Activated CD8-positive, alpha-beta memory T cell treated with anti-CD3 and anti-CD28 coated beads for 4 hours (primary cell): Measurements from ENCODE around the gene EFTUD2.
"Not testable (repeated sequence)": the region's sequence is repeated elsewhere in the genome, so short reads cannot be mapped to it uniquely, and the experiment has no call there.

Experiments used
- DNase-seq, 2 donors: peaks; one replicate each; pipeline ENCODE4 v3.0.0-alpha.2; 2020; ENCODE audit warnings: low read depth in 2 of 2

The EFTUD2 gene

DNA sequence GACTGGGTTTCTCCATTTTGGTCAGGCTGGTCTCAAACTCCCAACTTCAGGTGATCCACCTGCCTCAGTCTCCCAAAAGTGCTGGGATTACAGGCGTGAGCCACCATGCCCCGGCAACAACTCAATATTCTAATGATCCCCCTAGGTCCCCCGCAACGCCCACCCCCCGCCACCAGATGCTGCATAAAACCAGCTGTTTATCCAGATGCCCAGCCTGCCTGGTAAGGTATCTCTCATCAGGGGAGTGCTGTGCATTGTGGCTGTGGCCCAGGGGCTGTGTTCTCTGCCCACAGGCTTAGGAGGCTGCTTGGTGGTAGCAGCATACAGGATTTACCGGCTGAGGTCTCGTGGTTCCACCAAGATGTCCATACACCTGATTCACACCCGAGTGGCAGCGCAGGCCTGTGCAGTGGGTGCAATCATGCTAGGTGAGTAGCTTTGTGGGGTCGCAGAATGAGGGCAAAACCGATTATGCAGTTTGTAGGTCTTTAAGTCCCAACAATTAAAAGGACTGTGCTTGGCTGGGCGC lies 50.2 kb downstream of the EFTUD2 start:
- no peak for DNase-seq

DNA sequence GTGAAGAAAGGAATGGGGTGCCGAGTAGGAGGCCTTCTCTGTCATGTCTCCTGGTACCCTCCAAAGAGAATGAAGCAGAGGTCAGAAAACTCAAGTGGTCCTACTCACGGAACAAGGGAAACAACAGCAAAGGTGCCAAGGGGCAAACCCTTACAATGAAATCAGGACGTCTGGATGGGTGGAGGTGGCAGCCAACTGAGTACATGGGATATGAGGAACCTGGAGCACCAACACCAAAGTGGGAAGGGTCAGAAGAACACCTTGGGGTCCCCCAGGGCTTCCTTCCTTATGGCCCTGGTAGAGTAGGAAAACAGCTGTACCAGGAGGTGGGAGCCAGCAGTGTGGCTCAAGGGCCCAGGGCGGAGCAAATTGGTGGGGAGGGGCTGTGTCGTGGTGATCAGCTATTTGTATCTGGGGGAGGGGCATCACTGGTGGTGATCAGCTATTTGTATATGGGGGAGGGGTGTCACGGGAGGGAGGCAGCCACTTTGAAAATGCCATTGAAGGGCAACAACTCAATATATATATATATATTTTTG lies 50.9 kb downstream of the EFTUD2 start:
- DNase-seq: no peak

DNA sequence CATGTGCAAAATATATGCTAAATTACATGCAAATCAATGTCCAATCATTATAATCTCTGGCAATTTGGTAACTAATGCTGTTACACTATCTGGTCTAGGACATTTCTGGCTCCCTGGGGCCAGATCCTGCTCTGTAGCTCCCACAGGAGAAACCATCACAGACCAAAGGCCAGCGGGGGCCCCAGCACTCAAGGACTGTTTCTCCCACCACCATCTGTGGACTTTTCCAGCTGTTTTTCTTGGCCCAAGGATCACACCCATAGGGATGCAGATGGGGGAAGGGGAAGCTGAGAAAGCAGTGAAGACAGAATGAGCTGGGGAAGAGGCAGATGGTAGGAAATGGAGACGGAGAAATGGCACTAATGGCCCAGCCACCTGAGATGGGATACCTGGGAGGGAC lies 51.7 kb downstream of the EFTUD2 start, which contains the start of gene HIGD1B:
TSS of gene HIGD1B (plus strand) at position 298 of the 400 bp plus-strand sequence. CDS start 270 bp downstream, outside the sequence.
- DNase-seq: no peak

DNA sequence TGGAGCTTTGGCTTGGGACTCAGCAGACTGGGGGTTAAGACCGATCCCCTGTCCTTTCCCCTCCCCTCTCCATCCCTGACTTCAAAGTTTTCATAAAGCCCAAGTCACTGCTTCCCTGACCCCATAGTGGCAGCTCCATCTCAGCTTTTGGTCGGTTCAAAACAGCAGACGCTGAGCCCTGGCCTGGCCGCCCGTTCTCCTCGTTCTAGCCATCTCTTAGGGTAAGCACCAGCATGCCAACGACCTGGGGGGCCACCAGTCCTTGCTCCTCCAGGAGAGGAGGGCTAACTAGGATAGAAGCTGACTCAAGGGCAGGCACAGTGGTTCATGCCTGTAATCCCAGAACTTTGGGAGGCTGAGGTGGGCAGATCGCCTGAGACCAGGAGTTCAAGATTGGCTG lies 53.0 kb downstream of the EFTUD2 start:
- DNase-seq: no peak

DNA sequence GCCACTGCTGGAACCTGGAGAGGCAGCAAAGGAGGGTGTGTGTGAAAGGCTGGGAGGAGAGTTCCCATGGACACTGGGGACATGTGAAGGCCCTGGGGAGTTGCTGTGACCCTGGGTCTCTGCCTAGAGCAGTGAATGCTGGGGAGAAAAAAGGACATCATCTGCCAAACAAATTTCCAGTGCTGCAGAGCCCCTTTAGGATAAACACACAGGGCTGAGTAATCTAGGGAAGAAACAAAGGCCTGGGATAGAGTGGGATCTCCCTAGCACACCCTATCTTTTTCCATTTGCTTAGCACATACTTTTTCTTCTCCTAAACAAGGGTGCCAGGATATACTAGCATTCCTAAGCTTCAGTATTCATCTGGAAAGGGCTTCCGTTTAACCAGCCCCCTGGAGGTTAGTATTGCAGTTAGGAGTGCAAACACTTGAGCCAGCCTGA lies 54.8 kb downstream of the EFTUD2 start:
- DNase-seq: no peak

DNA sequence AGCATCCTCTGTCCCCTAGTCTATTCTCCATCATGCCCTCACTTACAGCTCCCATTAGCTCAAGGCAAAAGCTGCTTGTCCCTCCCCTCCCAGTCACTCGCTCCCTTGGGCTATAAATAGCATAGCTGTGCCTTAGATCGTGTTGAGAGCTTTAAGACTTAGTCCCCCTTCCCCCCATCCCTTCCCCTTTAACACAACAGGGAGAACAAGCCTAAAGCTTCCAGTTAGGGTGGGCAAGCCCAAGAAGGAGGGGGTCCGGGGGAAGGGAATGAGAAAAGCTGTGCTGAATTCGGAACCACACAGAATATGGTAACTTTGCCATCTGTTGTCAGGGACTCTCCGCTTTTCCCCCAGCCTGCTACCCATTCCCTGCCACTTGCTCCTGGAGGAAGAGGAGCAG lies 56.5 kb downstream of the EFTUD2 start:
- DNase-seq: no peak

DNA sequence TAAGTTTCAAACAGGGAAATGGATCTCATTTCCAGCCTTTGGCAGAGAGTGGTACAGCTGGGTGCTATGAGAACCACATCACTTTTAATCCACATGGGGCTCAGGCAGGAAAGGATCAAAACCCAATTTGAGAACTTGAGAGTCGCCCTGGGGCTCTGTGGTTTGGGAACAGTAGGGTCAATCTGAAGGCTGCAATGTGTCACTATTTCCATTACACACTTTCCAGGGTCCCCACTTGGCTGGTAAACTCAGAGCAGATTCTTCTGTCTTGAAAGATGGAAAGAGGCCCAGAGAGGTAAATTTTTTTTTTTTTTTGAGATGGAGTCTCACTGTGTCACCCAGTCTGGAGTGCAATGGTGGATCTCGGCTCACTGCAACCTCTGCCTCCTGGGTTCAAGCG lies 58.3 kb downstream of the EFTUD2 start:
- DNase-seq: no peak

DNA sequence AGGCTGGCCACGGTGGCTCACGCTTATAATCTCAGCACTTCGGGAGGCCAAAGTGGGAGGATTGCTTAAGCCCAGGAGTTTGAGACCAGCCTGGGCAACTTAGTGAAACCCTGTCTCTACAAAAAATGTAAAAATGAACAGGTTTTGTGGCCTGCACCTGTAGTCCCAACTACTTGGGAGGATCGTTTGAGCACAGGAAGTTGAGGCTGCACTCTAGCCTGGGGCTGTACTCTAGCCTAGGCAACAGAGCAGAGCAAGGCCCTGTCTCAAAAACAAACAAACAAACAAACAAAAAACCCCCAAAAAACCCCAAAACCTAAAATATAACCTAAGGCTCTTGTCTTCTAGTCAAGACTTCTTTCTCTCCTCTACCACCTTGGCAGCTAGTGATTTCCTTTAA lies 59.0 kb downstream of the EFTUD2 start:
- DNase-seq: no peak

DNA sequence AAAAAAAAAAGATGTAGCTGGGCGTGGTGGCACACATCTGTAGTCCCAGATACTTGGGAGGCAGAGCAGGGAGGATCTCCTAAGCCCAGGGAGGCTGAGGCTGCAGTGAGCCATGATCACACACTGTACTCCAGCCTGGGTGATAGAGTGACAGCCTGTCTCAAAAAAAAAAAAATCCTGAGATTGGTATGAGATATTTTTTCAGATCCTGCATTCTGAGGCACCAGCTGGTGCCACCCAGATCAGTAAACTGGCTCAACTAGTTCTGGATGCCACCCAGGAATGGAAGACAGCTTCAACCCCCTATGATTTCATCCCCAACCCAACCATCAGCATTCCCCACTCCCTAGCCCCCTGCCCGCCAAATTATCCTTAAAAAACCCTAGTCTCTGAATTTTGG lies 62.0 kb downstream of the EFTUD2 start:
- DNase-seq: no peak

DNA sequence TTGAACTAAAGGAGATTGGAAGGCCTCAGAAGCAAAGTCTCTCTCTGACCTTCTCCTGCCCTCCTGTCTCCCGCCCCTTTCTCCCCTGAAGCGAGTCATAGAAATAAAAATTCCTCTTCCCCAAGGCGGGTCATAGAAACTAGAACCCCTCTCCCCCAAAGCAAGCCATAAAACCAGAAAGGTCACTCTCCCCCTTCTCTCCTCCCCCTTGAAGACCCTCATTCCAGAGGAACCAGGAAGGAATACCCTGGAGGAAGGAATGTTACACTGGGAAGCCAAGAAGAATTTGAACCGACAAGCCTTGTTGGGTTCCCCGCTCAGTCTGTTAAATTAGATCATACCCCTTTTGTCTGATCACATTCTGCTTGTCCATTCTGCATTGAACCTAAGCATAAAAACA lies 66.4 kb downstream of the EFTUD2 start:
- DNase-seq: no peak

DNA sequence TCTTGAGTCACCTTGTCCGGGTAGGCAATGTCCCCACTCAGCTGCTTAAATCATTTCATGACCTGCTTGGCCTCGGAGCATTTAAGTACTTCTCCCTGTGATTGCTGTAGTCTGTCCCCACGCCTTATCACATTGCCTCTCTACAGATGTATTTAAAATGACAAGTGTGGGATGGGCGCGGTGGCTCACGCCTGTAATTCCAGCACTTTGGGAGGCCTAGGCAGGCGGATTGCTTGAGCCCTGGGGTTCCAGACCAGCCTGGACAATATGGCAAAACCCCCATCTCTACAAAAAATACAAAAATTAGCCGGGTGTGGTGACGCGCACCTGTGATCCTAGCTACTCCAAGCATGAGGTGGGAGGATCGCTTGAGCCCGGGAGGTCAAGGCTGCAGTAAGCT lies 67.9 kb downstream of the EFTUD2 start:
- DNase-seq: no peak

DNA sequence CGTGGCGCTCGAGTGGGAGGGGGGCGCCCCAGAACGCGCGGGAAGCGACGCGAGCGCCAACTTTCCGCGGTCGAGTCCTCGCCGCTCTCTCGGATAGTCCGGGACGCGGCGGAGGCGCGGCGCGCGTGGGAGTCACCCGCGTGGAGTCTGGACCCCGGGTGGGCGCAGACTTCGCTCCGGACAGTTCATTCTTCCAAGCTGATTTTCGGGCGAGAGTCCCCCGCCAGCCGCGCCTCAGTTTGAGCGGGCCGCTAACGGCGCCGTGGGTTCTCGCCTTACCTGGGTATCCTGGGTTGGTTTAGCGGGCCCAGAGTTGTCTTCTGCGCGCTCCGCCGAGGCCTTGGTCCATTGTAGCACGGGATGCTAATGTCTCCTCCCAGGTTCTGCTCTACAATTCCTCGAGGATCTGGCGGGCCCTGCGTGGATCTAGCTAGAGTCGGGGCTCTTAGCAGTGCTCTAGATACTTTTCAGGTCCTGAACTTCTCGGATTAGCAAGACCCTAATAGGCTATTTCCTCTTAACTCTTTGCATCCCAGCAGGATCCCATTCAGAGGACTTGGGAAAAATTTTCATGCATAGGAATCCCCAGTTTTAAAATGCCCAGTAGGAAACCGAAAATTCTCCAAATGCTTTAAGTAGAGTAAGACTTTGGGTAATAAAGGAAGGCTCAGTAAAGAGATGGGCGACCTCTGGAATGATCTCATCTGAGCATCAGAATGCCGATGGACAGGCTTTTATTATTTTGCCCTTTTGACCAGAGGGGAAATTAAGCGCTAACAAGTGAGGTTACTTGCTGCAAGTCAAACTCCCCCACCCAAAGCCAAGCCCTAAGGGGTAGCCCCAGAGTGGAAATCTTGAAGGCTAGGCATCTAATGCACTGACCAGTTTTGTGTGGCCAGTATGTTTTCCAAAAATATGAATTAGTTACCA lies 68.6 kb downstream of the EFTUD2 start:
- no peak for DNase-seq

DNA sequence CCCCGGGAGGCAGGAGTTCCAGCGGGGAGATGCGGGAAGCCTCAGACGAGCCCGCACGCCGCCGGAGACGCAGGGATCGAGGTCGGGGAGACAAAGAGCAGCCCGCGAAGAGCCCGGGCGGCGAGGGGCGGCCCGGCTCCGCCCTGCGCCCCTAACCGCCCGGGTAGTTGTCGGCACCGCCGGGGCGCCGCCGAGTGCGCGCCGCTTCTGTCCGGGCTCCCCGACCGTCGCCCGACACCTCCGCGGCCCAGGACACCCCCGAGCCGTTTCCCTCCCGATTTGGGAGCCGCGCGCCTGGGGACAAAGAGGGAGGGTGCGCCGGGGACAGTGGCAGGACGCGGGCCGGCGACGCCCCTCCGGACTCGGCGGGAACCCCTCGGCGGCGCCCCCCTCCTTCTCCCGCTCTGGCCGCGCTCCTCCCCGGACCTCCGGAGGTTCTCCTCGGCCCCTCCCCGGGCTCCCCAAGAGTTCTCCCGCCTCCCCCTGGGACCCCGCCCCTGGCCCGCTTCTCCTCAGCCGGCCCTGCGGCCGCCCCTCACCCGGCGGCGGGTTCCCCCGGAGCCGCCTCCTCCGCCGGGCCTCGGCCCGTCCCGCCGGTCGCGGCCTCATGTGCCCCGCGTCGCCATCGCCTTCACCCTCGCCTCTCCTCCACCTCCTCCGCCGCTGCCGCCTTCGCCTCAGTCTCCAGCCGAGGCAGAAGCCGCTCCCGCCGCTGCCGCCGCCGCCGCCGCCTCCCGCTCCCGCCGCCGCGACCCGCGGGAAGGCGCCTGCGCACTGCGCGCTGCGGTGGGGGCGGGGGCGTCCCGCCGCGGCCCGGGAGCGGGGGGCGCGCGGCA lies 69.5 kb downstream of the EFTUD2 start, which contains the start of gene GJC1:
TSS of gene GJC1 (minus strand) at position 765 of the 836 bp plus-strand sequence. CDS start 24,470 bp downstream, outside the sequence.
- no peak for DNase-seq

DNA sequence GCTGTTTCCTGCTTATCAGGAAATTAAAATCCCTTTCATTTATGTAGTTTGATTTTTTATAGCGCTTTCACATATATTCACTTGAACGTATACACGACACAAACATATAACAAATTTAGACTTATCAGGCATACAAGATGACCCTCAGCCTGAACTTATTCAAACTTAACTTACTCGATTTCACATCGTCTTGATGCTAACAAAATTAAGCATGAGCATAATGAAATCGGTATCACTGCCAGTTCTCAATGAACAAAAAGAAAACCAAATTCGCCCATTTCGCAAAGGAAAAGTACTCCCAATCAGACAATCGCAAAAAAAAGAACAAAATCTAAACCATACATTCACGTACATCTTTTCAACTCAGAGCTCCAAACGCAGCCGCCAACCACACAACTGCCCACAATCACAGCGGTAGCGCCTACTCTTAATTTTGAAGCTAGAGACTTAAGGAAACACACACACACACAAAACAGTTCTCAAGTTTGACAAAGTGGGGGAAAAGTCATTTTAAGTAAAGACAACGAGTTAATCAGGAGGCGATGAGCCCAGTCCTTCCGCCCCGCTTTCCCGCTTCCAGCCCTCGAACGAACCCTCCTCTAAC lies 70.2 kb downstream of the EFTUD2 start:
- no peak for DNase-seq

DNA sequence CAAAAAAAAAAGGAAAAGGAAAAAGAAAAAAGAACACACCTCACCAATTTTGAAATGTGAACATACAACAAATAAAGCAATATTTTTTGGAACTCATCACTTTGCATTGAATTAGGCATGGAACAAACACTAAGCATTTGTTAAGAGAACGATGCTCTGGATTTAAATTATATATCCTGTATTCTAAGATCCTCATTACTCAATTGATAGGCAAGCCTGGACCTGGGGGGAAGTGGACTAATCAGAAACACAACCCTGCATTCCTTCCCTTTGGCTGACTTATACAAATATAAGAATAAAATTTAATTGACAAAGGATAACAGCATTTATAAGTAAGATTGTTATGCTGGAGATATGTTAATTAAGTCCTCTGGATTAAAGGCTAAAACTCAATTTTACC lies 71.4 kb downstream of the EFTUD2 start:
- no peak for DNase-seq

DNA sequence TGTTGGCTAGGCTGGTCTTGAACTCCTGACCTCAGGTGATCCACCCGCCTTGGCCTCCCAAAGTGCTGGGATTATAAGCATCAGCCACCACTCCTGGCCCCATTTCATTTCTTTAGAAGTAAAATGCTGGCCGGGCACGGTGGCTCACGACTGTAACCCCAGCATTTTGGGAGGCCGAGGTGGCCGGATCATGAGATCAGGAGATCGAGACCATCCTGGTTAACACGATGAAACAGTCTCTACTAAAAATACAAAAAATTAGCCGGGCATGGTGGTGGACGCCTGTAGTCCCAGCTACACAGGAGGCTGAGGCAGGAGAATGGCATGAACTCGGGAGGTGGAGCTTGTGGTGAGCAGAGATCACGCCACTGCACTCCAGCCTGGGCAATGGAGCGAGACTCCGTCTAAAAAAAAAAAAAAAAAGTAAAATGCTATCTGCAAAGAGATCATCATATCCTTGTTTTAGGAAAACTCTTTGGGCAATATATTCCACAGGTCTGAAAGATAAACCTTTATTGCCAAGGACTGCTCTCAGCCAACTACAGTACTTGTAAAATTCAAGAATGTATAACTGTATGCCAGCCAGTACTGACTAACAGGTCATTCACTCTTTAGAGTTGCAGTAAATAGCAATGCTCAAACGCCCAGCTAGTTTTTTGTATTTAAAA lies 73.0 kb downstream of the EFTUD2 start:
- DNase-seq: no peak

DNA sequence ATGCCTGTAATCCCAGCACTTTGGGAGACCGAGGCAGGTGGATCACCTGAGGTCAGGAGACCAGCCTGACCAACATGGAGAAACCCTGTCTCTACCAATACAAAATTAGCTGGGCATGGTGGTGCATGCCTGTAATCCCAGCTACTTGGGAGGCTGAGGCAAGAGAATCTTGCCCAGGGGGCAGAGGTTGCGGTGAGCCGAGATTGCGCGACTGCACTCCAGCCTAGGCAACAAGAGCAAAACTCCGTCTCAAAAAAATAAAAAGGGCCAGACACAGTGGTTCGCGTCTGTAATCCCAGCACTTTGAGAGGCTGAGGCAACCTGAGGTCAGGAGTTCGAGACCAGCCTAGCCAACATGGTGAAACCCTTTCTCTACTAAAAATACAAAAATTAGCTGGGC lies 74.0 kb downstream of the EFTUD2 start:
- DNase-seq: not testable (repeated sequence)

DNA sequence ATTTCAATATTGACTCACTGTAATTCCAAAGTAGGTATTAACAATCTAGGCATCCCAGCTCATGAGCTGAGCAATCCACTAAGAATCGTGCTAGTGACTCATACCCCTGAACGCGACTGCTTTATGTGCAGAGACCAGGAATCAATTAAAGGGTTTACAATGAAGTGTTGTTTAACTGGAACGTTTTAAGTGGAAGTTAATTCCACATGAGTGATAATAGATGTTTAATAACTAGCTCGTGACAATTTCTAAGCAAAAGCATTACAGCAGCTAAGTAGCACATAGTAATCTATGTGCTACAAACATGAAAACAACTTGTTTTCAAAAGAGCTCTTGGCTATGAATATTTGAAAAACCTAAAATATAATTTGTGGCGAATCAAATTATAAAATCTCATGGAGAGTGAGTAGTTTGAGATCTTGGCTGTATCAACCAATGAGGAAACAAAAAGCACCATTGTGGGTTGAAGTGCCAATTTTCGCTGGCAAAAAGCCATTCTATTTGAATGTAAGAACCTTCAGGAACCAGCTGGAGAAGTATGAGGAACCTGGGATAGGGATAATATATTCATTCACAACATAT lies 78.5 kb downstream of the EFTUD2 start:
- DNase-seq: no peak

DNA sequence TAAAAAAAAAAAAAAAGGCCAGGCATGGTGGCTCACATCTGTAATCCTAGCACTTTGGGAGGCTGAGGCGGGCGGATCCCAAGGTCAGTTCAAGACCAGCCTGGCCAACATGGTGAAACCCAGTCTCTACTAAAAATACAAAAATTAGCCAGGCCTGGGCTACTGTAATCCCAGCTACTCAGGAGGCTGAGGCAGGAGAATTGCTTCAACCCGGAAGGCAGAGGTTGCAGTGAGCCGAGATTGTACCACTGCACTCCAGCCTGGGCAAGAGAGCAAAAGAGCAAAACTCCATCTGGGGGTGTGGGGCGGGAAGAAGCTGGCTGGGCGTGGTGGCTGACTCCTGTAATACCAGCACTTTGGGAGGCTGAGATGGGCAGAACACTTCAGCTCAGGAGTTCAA lies 80.7 kb downstream of the EFTUD2 start:
- DNase-seq: not testable (repeated sequence)

DNA sequence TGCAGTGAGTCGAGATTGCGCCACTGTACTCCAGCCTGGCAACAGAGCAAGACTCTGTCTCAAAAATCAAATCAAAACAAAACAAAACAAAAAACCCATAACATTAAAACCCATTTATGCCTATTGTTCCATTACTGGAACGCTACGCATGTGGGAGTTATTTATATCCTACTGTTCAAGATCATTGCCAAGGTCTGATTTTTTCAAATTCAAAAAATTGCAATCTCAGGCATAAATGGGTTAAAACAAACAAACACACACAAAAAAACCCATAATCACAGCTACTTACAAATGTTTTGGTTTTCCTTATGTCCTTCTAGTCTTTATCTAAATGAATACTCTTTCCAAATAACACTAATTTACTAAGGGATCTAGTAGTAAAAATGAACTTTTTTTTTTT lies 87.0 kb downstream of the EFTUD2 start:
- DNase-seq: no peak
